Osteocyte (in vitro differentiated cells): ENCODE results near the gene G2E3. TPM values are rescaled to one million over a fixed set of nuclear protein-coding genes. Genes with fewer than 3 reads are reported as not detected.
"Not testable (repeated sequence)": the region's sequence is repeated elsewhere in the genome, so short reads cannot be mapped to it uniquely, and the experiment has no call there.

ENCODE experiments used
- DNase-seq: peaks from one replicate; pipeline ENCODE4 v3.0.0; 2021; ENCODE audit warnings: mixed read lengths; ENCODE audit not compliant: unreplicated experiment; ENCODE audit errors: extremely low spot score
- H3K27ac Mint-ChIP-seq: one replicate; pipeline ENCODE4 v1.8.0; 2021; ENCODE audit warnings: mild to moderate bottlenecking, mixed read lengths; ENCODE audit not compliant: unreplicated experiment
- H3K27me3 Mint-ChIP-seq: one replicate; pipeline ENCODE4 v1.8.0; 2021; ENCODE audit warnings: mixed read lengths; ENCODE audit not compliant: unreplicated experiment
- H3K36me3 Mint-ChIP-seq: one replicate; pipeline ENCODE4 v1.8.0; 2021; ENCODE audit warnings: mixed read lengths; ENCODE audit not compliant: unreplicated experiment
- H3K4me1 Mint-ChIP-seq: one replicate; pipeline ENCODE4 v1.8.0; 2021; ENCODE audit warnings: mixed read lengths; ENCODE audit not compliant: unreplicated experiment
- H3K4me3 Mint-ChIP-seq: one replicate; pipeline ENCODE4 v1.8.0; 2021; ENCODE audit warnings: mild to moderate bottlenecking, moderate library complexity, mixed read lengths; ENCODE audit not compliant: unreplicated experiment
- H3K9me3 Mint-ChIP-seq: one replicate; pipeline ENCODE4 v1.8.0; 2021; ENCODE audit warnings: mixed read lengths; ENCODE audit not compliant: unreplicated experiment
- CTCF ChIP-seq: fragments of 200-600 bp; sonication (generic); IDR thresholded peaks from 2 replicates; pipeline ENCODE4 v1.5.0; 2021; ENCODE audit warnings: antibody characterized with exemption, mild to moderate bottlenecking, moderate library complexity
- total RNA-seq: library from RNA; stranded (reverse); gene quantifications from 2 replicates; pipeline ENCODE4 v1.2.1, GENCODE V29; 2021

Gene G2E3
- total RNA-seq, 1 donor from 2014 or later: 24.7 TPM

- Mint-ChIP-seq H3K4me1 (no peaks in the 10 kb centered on the region), H3K27ac (no peak overlapping the region), H3K9me3 (no peaks in the 10 kb centered on the region), H3K36me3 (no peaks in the 10 kb centered on the region), H3K27me3 (peaks cover 16% of the 10 kb centered on the region), H3K4me3 (no peak overlapping the region)
- DNase-seq: no peak
- no peak for TF ChIP-seq CTCF
Observed at GRCh38 chr14:30528778-30529642, 29.9 kb upstream of the G2E3 start.

- H3K9me3 Mint-ChIP-seq: no peaks in the 10 kb centered on the region
- peaks cover 23% of the 10 kb centered on the region for H3K27me3 Mint-ChIP-seq
- no peaks in the 10 kb centered on the region for H3K4me1 Mint-ChIP-seq
- no peaks in the 10 kb centered on the region for H3K36me3 Mint-ChIP-seq
- TF ChIP-seq CTCF: no peak
- DNase-seq: no peak
- H3K27ac Mint-ChIP-seq: no peak overlapping the region
- H3K4me3 Mint-ChIP-seq: no peak overlapping the region
Observed at GRCh38 chr14:30532264-30532663, 26.7 kb upstream of the G2E3 start.

- Mint-ChIP-seq H3K36me3 (no peaks in the 10 kb centered on the region), H3K4me3 (no peak overlapping the region), H3K27me3 (peaks cover 32% of the 10 kb centered on the region), H3K4me1 (no peaks in the 10 kb centered on the region), H3K9me3 (no peaks in the 10 kb centered on the region), H3K27ac (no peak overlapping the region)
- DNase-seq: no peak
- TF ChIP-seq CTCF: no peak
Observed at GRCh38 chr14:30533126-30533525, 25.8 kb upstream of the G2E3 start.

- H3K36me3 Mint-ChIP-seq: no peaks in the 10 kb centered on the region
- no peaks in the 10 kb centered on the region for H3K4me1 Mint-ChIP-seq
- peaks cover 5% of the 10 kb centered on the region for H3K9me3 Mint-ChIP-seq
- H3K4me3 Mint-ChIP-seq: no peak overlapping the region
- no peak for TF ChIP-seq CTCF
- no peak for DNase-seq
- no peak overlapping the region for H3K27ac Mint-ChIP-seq
- peaks cover 67% of the 10 kb centered on the region for H3K27me3 Mint-ChIP-seq
Observed at GRCh38 chr14:30541318-30541717, 17.6 kb upstream of the G2E3 start.

- not testable (repeated sequence) for H3K36me3 Mint-ChIP-seq, DNase-seq, H3K27ac Mint-ChIP-seq, H3K9me3 Mint-ChIP-seq, H3K4me1 Mint-ChIP-seq, H3K4me3 Mint-ChIP-seq
- peaks cover 45% of the 10 kb centered on the region for H3K27me3 Mint-ChIP-seq
Observed at GRCh38 chr14:30546735-30547134, 12.2 kb upstream of the G2E3 start.
